Liver (tissue), 3 donors: Measurements from ENCODE around the gene SYNGR4.

Experiments
- GABPA ChIP-seq, 2 donors: IDR thresholded peaks in 1 of 2; conservative IDR thresholded peaks in 1 of 2; 2 replicates each; pipeline ENCODE4 v1.6.1; 2016; ENCODE audit warnings: antibody characterized with exemption in 2 of 2, mild to moderate bottlenecking in 1 of 2, moderate library complexity in 1 of 2
- JUND ChIP-seq, 2 donors: IDR thresholded peaks; 2 replicates each; pipeline ENCODE4 v1.6.1; 2016; ENCODE audit warnings: antibody characterized with exemption in 2 of 2
- RAD21 ChIP-seq, 2 donors: IDR thresholded peaks; 2 replicates each; pipeline ENCODE4 v1.6.1; 2016; ENCODE audit warnings: antibody characterized with exemption in 2 of 2, mild to moderate bottlenecking in 2 of 2
- RXRA ChIP-seq, 2 donors: IDR thresholded peaks; 2 replicates each; pipeline ENCODE4 v1.6.1; 2017 to 2018; ENCODE audit warnings: antibody characterized with exemption in 2 of 2, mild to moderate bottlenecking in 1 of 2
- SP1 ChIP-seq: IDR thresholded peaks from 2 replicates; pipeline ENCODE4 v1.6.1; 2018; ENCODE audit warnings: antibody characterized with exemption, mild to moderate bottlenecking
- TAF1 ChIP-seq: conservative IDR thresholded peaks from 2 replicates; pipeline ENCODE4 v1.6.1; 2016; ENCODE audit warnings: antibody characterized with exemption, mild to moderate bottlenecking
- YY1 ChIP-seq: IDR thresholded peaks from 2 replicates; pipeline ENCODE4 v1.6.1; 2016; ENCODE audit warnings: antibody characterized with exemption, mild to moderate bottlenecking
- TF ChIP-seq, protein P1 (sequence below): fragments of 150-350 bp; IDR thresholded peaks from 2 replicates; pipeline ENCODE4 v1.5.1; 2017; ENCODE audit warnings: improper control_type of control experiment, low read depth, low read length; ENCODE audit not compliant: missing input control
- TF ChIP-seq, protein P2 (sequence below): IDR thresholded peaks from 2 replicates; pipeline ENCODE4 v1.6.1; 2016; ENCODE audit warnings: antibody characterized with exemption, mild to moderate bottlenecking
- TF ChIP-seq, protein P3 (sequence below): IDR thresholded peaks from 2 replicates; pipeline ENCODE4 v1.6.1; 2016; ENCODE audit warnings: antibody characterized with exemption
- TF ChIP-seq, protein P4 (sequence below): IDR thresholded peaks from 2 replicates; pipeline ENCODE4 v1.6.1; 2016; ENCODE audit warnings: antibody characterized with exemption
- donor health status: healthy.
- donor health status: healthy.

DNA sequence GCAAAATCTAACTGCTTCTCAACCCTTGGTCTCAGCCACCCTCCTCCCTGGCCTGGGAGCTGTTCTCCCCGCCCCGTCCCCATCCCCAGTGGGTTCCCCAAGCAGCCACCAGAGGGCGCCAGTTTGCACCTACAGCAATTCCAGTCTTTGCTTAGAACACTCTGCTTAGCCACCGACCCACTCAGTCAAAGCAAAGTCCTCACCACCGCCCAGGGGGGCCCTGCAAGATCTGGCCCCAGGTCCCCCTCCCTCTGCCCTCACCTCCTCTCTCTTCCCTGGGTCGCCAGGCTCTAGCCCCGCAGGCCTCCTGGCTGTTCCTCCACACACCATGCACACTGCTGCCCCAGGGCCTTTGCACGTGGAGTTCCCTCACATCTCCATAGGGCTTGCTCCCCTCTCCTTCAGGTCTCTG lies 12.8 kb upstream of the SYNGR4 start:
- TF ChIP-seq, protein P1, sequence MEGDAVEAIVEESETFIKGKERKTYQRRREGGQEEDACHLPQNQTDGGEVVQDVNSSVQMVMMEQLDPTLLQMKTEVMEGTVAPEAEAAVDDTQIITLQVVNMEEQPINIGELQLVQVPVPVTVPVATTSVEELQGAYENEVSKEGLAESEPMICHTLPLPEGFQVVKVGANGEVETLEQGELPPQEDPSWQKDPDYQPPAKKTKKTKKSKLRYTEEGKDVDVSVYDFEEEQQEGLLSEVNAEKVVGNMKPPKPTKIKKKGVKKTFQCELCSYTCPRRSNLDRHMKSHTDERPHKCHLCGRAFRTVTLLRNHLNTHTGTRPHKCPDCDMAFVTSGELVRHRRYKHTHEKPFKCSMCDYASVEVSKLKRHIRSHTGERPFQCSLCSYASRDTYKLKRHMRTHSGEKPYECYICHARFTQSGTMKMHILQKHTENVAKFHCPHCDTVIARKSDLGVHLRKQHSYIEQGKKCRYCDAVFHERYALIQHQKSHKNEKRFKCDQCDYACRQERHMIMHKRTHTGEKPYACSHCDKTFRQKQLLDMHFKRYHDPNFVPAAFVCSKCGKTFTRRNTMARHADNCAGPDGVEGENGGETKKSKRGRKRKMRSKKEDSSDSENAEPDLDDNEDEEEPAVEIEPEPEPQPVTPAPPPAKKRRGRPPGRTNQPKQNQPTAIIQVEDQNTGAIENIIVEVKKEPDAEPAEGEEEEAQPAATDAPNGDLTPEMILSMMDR, result peak; percentile 72
- TF ChIP-seq TAF1 (no peak), GABPA (IDR thresholded peaks at IDR 0.05 in 1 of 2, conservative IDR thresholded peaks at IDR 0.05 in 1 of 2) (no peak), RAD21 (IDR thresholded peaks at IDR 0.05) (peak; percentile 58 to 79), SP1 (no peak), RXRA (IDR thresholded peaks at IDR 0.05) (no peak), YY1 (no peak), JUND (IDR thresholded peaks at IDR 0.05) (no peak)
- TF ChIP-seq, protein P2, sequence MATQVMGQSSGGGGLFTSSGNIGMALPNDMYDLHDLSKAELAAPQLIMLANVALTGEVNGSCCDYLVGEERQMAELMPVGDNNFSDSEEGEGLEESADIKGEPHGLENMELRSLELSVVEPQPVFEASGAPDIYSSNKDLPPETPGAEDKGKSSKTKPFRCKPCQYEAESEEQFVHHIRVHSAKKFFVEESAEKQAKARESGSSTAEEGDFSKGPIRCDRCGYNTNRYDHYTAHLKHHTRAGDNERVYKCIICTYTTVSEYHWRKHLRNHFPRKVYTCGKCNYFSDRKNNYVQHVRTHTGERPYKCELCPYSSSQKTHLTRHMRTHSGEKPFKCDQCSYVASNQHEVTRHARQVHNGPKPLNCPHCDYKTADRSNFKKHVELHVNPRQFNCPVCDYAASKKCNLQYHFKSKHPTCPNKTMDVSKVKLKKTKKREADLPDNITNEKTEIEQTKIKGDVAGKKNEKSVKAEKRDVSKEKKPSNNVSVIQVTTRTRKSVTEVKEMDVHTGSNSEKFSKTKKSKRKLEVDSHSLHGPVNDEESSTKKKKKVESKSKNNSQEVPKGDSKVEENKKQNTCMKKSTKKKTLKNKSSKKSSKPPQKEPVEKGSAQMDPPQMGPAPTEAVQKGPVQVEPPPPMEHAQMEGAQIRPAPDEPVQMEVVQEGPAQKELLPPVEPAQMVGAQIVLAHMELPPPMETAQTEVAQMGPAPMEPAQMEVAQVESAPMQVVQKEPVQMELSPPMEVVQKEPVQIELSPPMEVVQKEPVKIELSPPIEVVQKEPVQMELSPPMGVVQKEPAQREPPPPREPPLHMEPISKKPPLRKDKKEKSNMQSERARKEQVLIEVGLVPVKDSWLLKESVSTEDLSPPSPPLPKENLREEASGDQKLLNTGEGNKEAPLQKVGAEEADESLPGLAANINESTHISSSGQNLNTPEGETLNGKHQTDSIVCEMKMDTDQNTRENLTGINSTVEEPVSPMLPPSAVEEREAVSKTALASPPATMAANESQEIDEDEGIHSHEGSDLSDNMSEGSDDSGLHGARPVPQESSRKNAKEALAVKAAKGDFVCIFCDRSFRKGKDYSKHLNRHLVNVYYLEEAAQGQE, result no peak
- TF ChIP-seq, protein P3, sequence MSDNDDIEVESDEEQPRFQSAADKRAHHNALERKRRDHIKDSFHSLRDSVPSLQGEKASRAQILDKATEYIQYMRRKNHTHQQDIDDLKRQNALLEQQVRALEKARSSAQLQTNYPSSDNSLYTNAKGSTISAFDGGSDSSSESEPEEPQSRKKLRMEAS, result no peak
- TF ChIP-seq, protein P4, sequence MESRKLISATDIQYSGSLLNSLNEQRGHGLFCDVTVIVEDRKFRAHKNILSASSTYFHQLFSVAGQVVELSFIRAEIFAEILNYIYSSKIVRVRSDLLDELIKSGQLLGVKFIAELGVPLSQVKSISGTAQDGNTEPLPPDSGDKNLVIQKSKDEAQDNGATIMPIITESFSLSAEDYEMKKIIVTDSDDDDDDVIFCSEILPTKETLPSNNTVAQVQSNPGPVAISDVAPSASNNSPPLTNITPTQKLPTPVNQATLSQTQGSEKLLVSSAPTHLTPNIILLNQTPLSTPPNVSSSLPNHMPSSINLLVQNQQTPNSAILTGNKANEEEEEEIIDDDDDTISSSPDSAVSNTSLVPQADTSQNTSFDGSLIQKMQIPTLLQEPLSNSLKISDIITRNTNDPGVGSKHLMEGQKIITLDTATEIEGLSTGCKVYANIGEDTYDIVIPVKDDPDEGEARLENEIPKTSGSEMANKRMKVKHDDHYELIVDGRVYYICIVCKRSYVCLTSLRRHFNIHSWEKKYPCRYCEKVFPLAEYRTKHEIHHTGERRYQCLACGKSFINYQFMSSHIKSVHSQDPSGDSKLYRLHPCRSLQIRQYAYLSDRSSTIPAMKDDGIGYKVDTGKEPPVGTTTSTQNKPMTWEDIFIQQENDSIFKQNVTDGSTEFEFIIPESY, result no peak
